Testis (tissue), 3 donors: ENCODE results near the gene EXOC3L1. TPM values are rescaled to one million over a fixed set of nuclear protein-coding genes. Genes with fewer than 3 reads are reported as not detected.

ENCODE experiments used
- DNase-seq: peaks from one replicate; pipeline ENCODE4 v3.0.0-alpha.2; 2019
- H3K27ac ChIP-seq, 2 donors: fragments of 200-600 bp; sonication (generic); one replicate each; pipeline ENCODE4 v1.5.1; 2019
- H3K27me3 ChIP-seq: fragments of 200-600 bp; sonication (generic); one replicate; pipeline ENCODE4 v1.5.1; 2019
- H3K36me3 ChIP-seq: fragments of 200-600 bp; sonication (generic); one replicate; pipeline ENCODE4 v1.5.1; 2017; ENCODE audit warnings: low read depth; ENCODE audit errors: missing control alignments
- H3K4me1 ChIP-seq: fragments of 200-600 bp; sonication (generic); one replicate; pipeline ENCODE4 v1.5.1; 2019
- H3K4me3 ChIP-seq, 2 donors: fragments of 200-600 bp; sonication (generic); one replicate each; pipeline ENCODE4 v1.5.1; 2017 to 2019
- H3K9me3 ChIP-seq: fragments of 200-600 bp; sonication (generic); one replicate; pipeline ENCODE4 v1.5.1; 2017
- CTCF ChIP-seq, 3 experiments: fragments of 450-650 bp in 2 of 3; fragments of 200-600 bp in 1 of 3; sonication (generic) in 1 of 3; IDR thresholded peaks; one replicate each; pipeline ENCODE4 v1.5.1; 2016 to 2019; ENCODE audit warnings: antibody characterized with exemption in 3 of 3, mild to moderate bottlenecking in 2 of 3, moderate library complexity in 1 of 3
- POLR2A ChIP-seq: fragments of 450-650 bp; IDR thresholded peaks from one replicate; pipeline ENCODE4 v1.6.1; 2017; ENCODE audit warnings: antibody characterized with exemption, mild to moderate bottlenecking, moderate library complexity
- WGBS, 2 donors: methylation state at CpG; one replicate each; pipeline ENCODE4 v1.1.5; 2018; 5-methylcytosine and 5-hydroxymethylcytosine counted together
- intact Hi-C: fragments of 100-400 bp; cut with DNase I; formaldehyde crosslinking; loops from one replicate; pipeline ENCODE4 v1.15.1; 2023; ENCODE audit warnings: low total_unique reads
- polyA plus RNA-seq: library from polyadenylated mRNA; stranded (reverse); fragments of 350-450 nt; fragmentation: Illumina TruSeq; extraction: RNeasy Lipid Tissue Mini Kit (QIAGEN cat#74804); gene quantifications from one replicate; pipeline ENCODE4 v1.2.3, GENCODE V29; 2014; ENCODE audit warnings: low read depth, low replicate concordance; ENCODE audit not compliant: insufficient read depth
- total RNA-seq, 2 donors: library from RNA; depleted of rRNA; stranded (reverse); fragments of >200 nt; gene quantifications; one replicate each; pipeline ENCODE4 v1.2.3, GENCODE V29; 2016

Gene EXOC3L1
- total and polyA plus RNA-seq, 3 donors from 2014 or later: 2.6 to 9.0 (median 5.1) TPM

- H3K27me3 ChIP-seq: no peaks in the 10 kb centered on the region
- intact Hi-C loops: no loop called here
- peaks cover 17% of the 10 kb centered on the region for H3K4me1 ChIP-seq
- no peaks in the 10 kb centered on the region for H3K9me3 ChIP-seq
- TF ChIP-seq POLR2A (no peak), CTCF (IDR thresholded peaks at IDR 0.05) (no peak)
- no peak overlapping the region for H3K27ac ChIP-seq
- WGBS, 2 donors: 76 to 84% methylated on average over 3 to 4 of the region's 4 CpGs
- no peak overlapping the region for H3K4me3 ChIP-seq
- H3K36me3 ChIP-seq: no peaks in the 10 kb centered on the region
- DNase-seq: no peak
Measured at GRCh38 chr16:67204076-67204475, 14.1 kb upstream of the EXOC3L1 start.

GRCh38 chr16:67202956-67203493 lies 13.1 kb upstream of the EXOC3L1 start:
- Histone ChIP-seq H3K4me3 (no peak overlapping the region), H3K36me3 (no peaks in the 10 kb centered on the region), H3K27me3 (no peaks in the 10 kb centered on the region), H3K4me1 (peaks cover 25% of the 10 kb centered on the region), H3K9me3 (no peaks in the 10 kb centered on the region), H3K27ac (no peak overlapping the region)
- no peak for DNase-seq
- 94 to 95% methylated on average over 11 to 23 of the region's 23 CpGs for WGBS, 2 donors
- intact Hi-C loops: no loop called here
- TF ChIP-seq CTCF (IDR thresholded peaks at IDR 0.05) (no peak), POLR2A (no peak)

- intact Hi-C loops: no loop called here
- 68 to 94% methylated on average over 3 to 12 of the region's 12 CpGs for WGBS, 2 donors
- H3K36me3 ChIP-seq: no peaks in the 10 kb centered on the region
Measured at GRCh38 chr16:67202426-67202825, 12.5 kb upstream of the EXOC3L1 start.

GRCh38 chr16:67201411-67202345 lies 11.7 kb upstream of the EXOC3L1 start:
- no peaks in the 10 kb centered on the region for H3K36me3 ChIP-seq
- TF ChIP-seq POLR2A (no peak), CTCF (IDR thresholded peaks at IDR 0.05) (no peak)

More at GRCh38 chr16:67202426-67202825, 12.5 kb upstream of the EXOC3L1 start:
- Histone ChIP-seq H3K27ac (no peak overlapping the region), H3K4me3 (no peak overlapping the region), H3K27me3 (no peaks in the 10 kb centered on the region), H3K9me3 (no peaks in the 10 kb centered on the region), H3K4me1 (peaks cover 23% of the 10 kb centered on the region)
- no peak for TF ChIP-seq CTCF (IDR thresholded peaks at IDR 0.05)
- TF ChIP-seq POLR2A: no peak
- no peak for DNase-seq

More at GRCh38 chr16:67201411-67202345, 11.7 kb upstream of the EXOC3L1 start:
- H3K4me3 ChIP-seq: no peak overlapping the region
- H3K9me3 ChIP-seq: no peaks in the 10 kb centered on the region
- no peaks in the 10 kb centered on the region for H3K27me3 ChIP-seq
- intact Hi-C loops: no loop called here
- 94 to 96% methylated on average over 18 to 40 of the region's 40 CpGs for WGBS, 2 donors
- no peak overlapping the region for H3K27ac ChIP-seq
- no peak for DNase-seq
- peaks cover 17% of the 10 kb centered on the region for H3K4me1 ChIP-seq
